DOHH2 (cell line): ENCODE measurements around the gene FBLN2.

Experiments
- EZH2phosphoT487 ChIP-seq: fragments of 200-600 bp; sonication (generic); IDR thresholded peaks from 2 replicates; pipeline ENCODE4 v1.6.1; 2017; ENCODE audit warnings: borderline replicate concordance, mild to moderate bottlenecking, antibody characterized with exemption, low read length, moderate library complexity, mixed read lengths
- TF ChIP-seq, protein P1 (sequence below): fragments of 200-600 bp; sonication (generic); IDR thresholded peaks from one replicate; pipeline ENCODE4 v1.5.1; 2014; ENCODE audit warnings: antibody characterized with exemption, mild to moderate bottlenecking, low read depth, low read length; ENCODE audit not compliant: poor library complexity, severe bottlenecking

DNA sequence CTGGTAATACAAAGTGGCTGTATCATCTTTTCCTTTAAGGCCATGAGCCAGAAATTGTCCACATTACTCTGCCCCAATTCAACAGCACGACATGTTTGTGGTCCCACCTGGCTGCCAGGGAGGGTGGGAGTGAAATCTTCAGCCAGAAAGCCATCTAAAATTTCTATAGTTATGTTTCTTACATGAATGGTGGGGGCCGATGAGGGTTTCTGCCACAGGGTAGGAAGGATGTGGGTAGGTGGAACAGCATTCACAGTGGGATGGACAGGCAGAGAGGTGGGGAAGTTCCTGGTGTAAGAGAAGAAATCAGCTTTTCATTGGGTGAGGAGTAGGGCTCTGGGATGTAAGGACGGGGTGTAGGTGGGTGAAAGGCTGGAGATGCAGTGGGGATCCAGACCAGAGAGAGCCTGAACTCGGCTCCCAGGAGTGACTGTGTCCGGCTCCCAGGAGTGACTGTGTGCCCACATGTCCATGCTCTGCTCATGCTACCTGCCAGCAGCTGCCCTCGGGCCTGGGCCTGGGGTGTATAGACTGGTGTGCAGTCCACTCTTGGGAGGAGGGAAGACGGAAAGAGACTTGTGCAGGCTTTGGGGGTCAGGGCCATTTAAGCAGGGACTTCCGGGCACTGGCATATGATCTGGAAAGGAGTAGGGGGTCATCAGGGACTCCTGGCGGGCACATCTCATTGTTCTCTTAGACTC lies 3.8 kb upstream of the FBLN2 start:
- TF ChIP-seq, protein P1, sequence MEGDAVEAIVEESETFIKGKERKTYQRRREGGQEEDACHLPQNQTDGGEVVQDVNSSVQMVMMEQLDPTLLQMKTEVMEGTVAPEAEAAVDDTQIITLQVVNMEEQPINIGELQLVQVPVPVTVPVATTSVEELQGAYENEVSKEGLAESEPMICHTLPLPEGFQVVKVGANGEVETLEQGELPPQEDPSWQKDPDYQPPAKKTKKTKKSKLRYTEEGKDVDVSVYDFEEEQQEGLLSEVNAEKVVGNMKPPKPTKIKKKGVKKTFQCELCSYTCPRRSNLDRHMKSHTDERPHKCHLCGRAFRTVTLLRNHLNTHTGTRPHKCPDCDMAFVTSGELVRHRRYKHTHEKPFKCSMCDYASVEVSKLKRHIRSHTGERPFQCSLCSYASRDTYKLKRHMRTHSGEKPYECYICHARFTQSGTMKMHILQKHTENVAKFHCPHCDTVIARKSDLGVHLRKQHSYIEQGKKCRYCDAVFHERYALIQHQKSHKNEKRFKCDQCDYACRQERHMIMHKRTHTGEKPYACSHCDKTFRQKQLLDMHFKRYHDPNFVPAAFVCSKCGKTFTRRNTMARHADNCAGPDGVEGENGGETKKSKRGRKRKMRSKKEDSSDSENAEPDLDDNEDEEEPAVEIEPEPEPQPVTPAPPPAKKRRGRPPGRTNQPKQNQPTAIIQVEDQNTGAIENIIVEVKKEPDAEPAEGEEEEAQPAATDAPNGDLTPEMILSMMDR, result no peak
- TF ChIP-seq EZH2phosphoT487, result no peak
